Coronary artery (tissue), 2 donors: ENCODE results near the gene MGMT.
A peak's percentile ranks its signal among the peaks of the same experiment; 100 is the strongest.

ENCODE experiments used
- DNase-seq: peaks from one replicate; pipeline ENCODE4 v3.0.0-alpha.2; 2017; ENCODE audit warnings: low spot score
- H3K27ac ChIP-seq, 2 donors: fragments of 200-600 bp; sonication (generic); one replicate each; pipeline ENCODE4 v1.5.1; 2016 to 2019
- H3K4me3 ChIP-seq: fragments of 200-600 bp; sonication (generic); 2 replicates; pipeline ENCODE4 v1.5.1; 2016; ENCODE audit warnings: mild to moderate bottlenecking, moderate library complexity
- TF ChIP-seq, protein P1 (sequence below): fragments of 200-600 bp; sonication (generic); IDR thresholded peaks from one replicate; pipeline ENCODE4 v1.5.1; 2019; ENCODE audit warnings: antibody characterized with exemption

Gene MGMT

DNA sequence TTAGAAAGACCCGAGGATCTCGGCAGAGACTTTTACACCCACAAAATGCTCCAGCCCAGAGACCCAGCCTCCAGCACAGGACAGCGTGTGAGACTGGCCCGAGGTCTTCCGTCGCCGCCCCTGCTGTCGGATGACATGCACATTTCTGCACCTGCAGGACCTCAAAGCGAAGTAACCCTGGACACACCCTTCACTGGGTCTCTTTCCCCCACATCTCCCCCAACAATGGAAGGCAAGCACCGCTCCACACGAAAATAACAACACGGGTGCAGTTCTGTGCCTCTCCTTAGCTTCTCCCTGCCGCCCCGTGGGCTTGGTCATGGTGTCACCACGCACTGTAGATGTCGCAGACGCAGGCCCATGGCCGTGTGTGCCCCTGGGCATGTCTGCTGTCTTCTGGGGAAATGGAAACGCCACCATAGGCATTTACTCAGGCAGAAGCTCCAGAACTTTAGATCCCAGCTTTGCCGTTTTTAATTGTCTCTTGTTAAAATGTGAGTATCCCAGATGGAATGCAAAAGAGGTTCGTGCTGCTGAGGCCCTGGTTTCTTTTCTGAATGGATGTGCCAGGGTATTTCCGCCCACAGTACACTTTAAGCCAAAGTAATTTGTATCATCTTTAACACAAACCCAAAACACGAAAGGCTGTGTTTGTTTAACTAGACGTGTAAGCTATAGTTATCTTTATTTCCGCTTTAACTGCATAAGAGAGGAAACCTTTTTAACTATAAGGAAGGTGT is 237.9 kb downstream of the MGMT start:
- no peak overlapping the region for H3K27ac ChIP-seq
- no peak overlapping the region for H3K4me3 ChIP-seq
- DNase-seq, result no peak
- TF ChIP-seq, protein P1, sequence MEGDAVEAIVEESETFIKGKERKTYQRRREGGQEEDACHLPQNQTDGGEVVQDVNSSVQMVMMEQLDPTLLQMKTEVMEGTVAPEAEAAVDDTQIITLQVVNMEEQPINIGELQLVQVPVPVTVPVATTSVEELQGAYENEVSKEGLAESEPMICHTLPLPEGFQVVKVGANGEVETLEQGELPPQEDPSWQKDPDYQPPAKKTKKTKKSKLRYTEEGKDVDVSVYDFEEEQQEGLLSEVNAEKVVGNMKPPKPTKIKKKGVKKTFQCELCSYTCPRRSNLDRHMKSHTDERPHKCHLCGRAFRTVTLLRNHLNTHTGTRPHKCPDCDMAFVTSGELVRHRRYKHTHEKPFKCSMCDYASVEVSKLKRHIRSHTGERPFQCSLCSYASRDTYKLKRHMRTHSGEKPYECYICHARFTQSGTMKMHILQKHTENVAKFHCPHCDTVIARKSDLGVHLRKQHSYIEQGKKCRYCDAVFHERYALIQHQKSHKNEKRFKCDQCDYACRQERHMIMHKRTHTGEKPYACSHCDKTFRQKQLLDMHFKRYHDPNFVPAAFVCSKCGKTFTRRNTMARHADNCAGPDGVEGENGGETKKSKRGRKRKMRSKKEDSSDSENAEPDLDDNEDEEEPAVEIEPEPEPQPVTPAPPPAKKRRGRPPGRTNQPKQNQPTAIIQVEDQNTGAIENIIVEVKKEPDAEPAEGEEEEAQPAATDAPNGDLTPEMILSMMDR, result no peak

DNA sequence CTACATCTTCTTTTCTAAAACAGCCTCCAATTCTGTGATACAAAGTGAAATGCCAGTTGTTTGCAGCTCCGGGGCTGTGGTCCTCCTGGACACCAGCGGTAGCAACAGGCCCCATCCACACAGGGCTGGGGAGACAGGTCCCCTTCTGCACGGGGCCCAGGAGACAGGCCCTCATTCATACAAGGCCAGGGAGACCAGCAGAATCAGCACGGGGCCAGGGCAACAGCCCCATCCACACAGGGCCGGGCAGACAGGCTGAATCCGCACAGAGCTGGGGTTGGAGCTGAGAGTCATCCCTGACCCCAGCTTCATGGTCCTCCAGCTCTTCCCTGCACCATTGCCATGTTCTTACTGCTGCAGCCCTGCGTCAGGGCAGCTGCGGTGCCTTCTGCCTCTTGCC is 238.6 kb downstream of the MGMT start:
- Histone ChIP-seq H3K4me3 (no peak overlapping the region), H3K27ac (no peak overlapping the region)
- TF ChIP-seq, protein P1, result no peak
- no peak for DNase-seq

DNA sequence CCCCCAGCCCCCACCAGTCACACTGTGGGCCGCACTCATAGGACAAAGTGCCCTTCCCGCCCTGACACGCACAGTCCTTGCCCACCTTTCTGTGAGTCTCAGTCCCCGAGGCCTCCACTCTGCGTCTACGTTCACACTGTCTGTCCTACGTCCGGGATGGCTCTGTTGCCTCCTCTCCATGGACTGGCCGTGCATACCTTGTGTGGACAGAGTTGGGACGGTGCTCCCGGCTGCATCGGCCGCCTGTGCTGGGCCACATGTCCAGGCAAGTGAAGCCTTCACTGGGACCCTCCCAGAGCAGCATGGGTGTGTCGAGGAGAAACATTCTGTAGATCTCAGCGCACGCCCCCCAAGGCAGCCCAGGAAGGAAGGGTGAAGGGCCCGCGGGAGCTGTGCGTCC is 239.0 kb downstream of the MGMT start:
- H3K4me3 ChIP-seq, result no peak overlapping the region
- no peak for DNase-seq
- TF ChIP-seq, protein P1, result no peak
- H3K27ac ChIP-seq, result no peak overlapping the region

DNA sequence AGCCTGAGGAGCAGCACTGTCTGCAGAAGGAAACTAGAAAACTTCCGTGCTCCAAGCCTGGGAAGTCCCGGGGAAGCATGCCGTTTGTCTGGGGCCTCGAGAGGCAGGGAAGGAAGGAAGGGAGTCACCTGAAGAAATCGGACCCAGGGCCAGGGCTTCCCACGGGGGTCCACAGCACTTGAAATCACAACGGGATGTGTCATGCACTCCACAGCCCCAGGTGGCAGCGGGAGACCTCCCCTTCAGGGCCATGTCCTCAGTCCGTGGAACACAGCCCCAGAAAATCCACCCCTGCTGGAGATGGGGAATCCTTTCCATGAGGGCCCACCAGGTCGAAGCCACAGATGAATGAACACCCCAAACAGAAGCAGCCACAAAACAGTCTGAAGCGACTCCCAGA is 239.5 kb downstream of the MGMT start:
- DNase-seq, result no peak
- Histone ChIP-seq H3K27ac (no peak overlapping the region), H3K4me3 (no peak overlapping the region)
- TF ChIP-seq, protein P1, result no peak

DNA sequence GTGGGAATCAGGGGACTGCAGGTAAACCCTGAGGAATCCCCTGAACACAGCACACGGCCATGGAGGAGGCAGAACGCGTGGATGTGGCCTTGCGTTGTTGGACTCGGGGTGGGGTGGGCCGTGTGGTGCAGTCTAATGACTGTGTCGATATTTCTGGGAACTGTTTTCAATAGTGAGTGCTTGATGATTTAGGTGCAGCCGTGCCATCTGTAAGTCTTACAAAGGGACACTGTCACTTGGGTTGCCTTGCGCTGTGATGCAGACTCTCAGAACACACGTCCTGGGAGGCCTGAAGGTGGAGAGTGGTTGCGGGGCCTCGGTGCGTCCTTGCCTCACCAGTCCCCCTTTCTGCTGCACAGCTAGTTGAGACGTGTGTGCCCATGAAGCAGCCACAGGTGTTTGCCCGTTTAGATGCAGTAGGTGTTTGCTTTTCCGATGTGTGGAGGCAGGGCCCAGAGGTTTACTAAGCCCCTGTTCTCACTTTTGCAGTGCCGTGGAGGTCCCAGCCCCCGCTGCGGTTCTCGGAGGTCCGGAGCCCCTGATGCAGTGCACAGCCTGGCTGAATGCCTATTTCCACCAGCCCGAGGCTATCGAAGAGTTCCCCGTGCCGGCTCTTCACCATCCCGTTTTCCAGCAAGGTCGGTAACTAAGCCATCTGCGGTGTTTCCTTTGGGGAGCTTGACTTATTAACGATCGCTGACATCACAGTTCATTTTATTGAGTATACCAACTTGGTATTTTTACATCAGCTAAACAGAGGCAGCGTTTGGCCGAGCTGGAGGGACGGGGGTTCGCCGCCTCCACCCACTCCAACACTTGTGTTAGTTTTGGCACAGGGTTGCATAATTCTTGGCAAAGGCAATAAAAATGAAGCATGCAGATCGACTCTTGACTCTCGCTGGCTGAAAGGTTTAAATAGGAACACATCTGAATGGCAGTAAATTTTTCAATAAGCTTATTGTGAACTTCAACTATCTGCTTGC is 240.7 kb downstream of the MGMT start:
- DNase-seq, result no peak
- TF ChIP-seq, protein P1, result no peak
- no peak overlapping the region for H3K27ac ChIP-seq

DNA sequence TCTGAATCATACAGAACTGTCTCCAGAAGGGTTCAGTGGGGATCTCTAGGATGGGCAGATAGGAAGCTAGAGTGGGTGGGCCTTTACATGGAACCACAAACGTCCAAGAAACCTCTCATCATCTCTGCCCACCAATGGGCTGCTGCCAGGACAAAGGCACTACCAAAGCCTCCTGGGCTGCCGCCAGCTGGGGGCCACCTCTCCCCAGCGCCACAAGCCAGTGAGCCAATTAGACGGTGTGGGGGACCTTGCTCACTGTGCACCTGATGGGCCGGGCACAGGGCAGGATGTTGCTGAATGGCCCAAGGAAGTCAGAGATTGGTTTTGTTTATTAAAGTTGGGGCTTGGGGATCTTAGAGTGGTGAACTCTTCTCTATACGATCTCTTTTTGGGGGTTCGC is 242.1 kb downstream of the MGMT start:
- TF ChIP-seq, protein P1, result no peak
- no peak overlapping the region for H3K4me3 ChIP-seq
- no peak for DNase-seq
- H3K27ac ChIP-seq, result no peak overlapping the region

More for the DNA sequence above, 240.7 kb downstream of the MGMT start:
- H3K4me3 ChIP-seq, result peak overlapping the region; percentile 55
